HS-5 (cell line): Measurements from ENCODE around the gene DGKI.

ENCODE experiments used
- DNase-seq: peaks from one replicate; pipeline ENCODE4 v3.0.0-alpha.2; 2012; ENCODE audit warnings: low read depth

The DGKI gene

GRCh38 chr7:137871170-137871915 lies 24.6 kb upstream of the DGKI start:
- no peak for DNase-seq

DNA sequence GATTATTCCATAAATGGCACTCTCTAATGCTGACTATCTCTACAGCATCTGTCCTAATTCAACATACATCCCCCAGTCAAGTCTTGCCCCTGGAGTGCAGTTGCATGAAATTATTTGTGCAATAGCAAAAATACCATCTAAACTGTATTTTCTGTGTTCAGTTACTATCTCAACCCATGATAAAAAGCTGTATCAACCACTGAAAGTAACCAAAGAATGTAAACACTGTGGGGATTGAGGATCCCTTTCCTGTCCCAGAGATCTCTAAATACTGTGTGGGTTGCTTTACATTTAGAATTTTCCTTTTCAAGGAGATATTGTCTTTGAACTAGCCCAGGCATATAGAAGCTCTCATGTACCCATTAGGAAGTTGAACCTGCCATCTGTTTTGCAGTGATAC lies 23.9 kb upstream of the DGKI start:
- no peak for DNase-seq

DNA sequence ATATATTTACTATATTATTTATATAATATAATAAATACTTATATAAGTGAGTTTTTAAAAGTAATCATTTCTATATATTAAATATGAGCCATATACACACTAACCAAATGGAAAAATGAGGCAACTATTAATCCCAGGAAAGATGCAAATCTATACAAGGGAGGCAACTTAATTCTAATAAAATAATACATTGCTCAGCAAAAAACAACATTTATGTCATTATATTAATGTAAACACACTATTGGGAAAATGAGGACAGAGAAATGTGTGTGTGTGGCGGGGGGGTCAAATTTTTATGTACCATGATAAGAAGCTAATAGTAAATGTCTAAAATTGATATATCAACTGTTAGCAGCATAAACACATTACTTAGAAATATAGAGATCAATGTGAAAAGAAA lies 23.3 kb upstream of the DGKI start:
- DNase-seq = no peak

- DNase-seq = no peak
Measured at GRCh38 chr7:137869260-137869659, 22.5 kb upstream of the DGKI start.

DNA sequence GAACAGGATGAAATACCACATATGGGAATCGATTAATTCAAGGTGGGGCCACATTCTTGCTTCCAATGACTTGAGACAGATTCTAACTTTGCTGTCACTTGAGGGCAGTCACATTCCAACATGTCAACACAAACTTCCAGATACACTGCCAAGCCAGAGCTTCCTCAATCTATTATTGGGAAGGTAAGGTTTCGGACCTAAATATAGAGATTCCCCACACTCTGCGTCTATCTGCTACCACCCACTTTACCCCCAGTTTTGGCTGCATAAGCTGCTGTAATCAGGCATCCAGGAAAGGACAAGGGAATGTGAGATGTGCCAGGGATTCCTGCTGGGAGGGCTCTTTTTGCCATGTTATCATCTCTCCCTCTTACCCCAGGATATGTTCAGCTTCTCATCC lies 20.5 kb upstream of the DGKI start:
- no peak for DNase-seq

DNA sequence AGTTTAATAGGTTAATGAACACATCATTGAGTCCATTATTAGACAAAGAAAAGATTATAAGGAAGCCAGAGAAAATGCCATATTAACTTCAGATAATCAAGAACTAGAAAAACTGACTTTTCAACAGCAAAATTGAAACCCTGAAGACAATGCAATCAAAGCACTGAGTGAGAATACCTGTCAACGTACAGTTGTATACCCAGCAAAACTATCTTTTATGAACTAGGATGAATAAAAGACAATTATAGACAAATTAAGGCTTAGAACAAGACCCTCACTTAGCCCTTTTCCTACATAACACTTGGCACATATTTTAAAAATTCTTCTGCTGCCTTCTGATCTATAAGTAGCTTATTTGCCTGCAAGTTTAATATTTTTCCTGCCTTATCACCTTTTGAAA lies 19.0 kb upstream of the DGKI start:
- DNase-seq = no peak

DNA sequence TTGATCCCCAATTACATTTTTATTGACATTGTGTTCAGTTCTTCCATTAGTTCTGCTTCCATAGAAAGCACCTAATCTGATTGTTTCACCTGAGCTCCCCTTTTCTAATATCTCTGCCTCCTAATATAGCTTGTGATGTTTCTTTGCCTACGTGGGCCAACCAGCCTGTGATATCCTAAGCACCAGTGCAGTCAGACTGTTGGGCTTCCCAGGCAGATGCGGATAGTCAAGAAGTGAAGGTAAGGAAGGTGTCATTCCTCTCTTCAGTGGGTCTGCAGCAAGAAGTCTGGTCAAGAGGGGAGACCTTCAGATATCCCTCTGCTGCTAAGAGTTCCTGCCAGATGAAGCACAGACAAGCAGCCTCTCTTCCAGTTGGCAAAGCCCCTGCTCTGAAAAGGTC lies 16.2 kb upstream of the DGKI start:
- no peak for DNase-seq

DNA sequence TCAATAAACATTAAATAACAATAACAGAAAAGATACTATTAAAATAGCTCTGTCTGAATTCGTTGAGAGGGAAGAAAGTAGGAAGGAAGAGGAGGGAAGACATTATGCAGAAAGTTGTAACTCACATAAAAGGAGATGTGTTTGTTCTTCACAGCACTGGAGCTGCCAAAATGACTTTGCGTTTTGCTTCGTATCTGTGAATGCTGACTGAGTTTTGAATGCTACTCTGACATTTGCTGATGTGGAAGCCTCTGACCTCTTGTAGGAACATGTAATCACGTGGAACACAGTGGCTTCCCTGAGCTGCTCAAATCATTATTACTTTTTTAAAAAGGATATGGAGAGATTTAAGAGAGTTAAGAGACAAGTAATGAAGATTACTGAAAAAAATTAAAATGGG lies 15.6 kb upstream of the DGKI start:
- no peak for DNase-seq

GRCh38 chr7:137860542-137860941 lies 13.8 kb upstream of the DGKI start:
- no peak for DNase-seq

GRCh38 chr7:137853053-137853452 lies 6.3 kb upstream of the DGKI start:
- DNase-seq = no peak

- no peak for DNase-seq
Measured at GRCh38 chr7:137852108-137852507, 5.3 kb upstream of the DGKI start.

DNA sequence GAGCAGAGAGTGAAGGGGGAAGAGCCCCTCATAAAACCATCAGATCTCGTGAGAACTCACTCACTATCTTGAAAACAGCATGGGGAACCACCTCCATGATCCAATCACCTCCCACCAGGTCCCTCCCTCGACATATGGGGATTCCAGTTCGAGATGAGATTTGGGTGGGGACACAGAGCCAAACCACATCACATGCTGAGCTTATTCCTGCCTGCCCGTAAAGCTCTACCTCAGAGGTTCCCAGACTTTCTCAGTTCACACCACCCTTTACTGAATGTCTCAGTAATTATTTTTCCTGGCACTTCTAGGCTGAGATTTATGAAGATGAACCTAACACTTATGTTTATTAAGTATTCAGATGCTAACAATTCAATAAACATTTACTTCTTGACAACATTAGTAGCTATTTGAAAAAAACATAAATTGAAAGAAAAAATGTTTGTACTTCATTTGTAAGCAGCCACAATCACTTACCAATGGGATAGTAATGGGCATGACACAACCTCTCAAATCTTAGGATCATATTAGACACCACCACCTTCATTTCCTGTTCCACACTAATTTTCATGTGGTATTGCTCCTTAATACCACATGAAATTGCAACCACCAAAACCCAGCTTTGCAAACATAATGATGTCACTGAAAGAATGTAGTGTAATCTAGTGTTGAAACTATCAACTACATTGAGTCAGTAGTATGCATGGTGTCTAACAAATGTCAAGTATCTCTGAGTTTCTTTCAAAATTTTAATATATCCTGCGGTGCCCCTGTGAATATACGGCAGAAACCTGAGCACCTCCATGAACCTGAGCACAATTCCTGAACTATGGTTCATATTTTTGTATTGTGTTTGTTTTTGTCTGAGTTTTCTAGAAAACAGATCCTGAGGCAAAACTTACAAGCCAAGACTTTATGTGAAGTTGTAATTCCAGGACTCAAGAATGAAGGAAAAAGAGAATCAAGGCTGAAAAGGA lies 4.5 kb upstream of the DGKI start:
- no peak for DNase-seq

- no peak for DNase-seq
Measured at GRCh38 chr7:137850571-137850970, 3.8 kb upstream of the DGKI start.

- no peak for DNase-seq
Measured at GRCh38 chr7:137848095-137848494, 1.3 kb upstream of the DGKI start.

DNA sequence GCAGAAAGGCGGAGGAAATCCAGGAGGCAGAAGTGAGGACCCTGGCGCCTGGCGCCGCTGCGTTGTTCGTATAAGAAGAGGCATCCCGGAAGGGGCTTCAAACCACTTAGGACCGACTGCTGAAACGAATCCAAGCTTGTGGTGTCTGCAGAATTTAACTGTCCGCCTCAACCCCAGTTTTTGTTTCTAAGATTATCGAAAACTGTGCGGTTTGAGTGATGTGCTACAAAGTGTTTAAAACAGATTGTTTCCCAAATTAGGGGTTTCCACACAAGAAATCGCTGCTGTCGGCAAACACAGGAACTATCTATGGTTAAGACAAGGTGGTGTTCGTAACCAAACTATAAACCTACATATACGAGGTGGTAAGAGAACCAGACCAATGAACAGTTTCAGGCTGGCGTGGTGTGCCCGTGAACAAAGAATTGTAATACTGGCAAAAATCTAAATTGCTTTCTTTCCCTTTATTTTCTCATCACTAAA lies 835 bp upstream of the DGKI start:
- DNase-seq = no peak

- no peak for DNase-seq
Measured at GRCh38 chr7:137846549-137846826, 286 bp downstream of the DGKI start.

DNA sequence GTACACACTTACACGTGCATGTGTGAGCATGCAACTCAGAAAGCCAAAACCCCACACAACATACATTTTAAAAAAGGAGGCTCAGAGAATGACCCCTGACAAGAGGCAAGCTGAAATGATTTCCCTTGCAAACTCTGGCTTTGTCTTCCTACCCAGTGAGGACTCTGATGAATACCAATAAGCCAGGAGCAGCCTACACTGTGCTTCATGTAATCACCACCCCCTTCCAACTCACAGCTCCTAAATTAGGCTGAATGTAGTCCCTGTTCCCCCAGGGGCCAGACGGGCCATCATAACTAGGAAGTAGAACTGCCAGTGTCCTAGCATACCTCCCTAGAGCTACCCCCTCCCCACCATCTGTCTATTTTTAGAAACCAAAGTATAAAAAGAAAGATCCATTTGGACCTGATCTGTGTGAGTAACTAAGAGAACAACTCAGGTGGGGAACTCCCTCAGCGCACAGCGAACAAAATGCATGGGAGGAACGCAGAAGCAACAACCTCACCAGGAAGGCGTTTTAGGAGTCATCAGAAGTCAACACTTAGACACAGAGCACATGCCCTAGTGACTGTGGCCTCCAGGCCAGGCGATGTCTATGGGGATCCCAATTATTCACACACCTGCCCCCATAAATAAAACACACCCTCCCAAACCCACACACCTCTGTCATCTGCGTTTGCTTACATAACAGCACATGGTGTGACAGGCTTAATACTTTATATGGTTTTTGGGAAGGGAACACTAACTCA lies 1.9 kb downstream of the DGKI start:
- no peak for DNase-seq

DNA sequence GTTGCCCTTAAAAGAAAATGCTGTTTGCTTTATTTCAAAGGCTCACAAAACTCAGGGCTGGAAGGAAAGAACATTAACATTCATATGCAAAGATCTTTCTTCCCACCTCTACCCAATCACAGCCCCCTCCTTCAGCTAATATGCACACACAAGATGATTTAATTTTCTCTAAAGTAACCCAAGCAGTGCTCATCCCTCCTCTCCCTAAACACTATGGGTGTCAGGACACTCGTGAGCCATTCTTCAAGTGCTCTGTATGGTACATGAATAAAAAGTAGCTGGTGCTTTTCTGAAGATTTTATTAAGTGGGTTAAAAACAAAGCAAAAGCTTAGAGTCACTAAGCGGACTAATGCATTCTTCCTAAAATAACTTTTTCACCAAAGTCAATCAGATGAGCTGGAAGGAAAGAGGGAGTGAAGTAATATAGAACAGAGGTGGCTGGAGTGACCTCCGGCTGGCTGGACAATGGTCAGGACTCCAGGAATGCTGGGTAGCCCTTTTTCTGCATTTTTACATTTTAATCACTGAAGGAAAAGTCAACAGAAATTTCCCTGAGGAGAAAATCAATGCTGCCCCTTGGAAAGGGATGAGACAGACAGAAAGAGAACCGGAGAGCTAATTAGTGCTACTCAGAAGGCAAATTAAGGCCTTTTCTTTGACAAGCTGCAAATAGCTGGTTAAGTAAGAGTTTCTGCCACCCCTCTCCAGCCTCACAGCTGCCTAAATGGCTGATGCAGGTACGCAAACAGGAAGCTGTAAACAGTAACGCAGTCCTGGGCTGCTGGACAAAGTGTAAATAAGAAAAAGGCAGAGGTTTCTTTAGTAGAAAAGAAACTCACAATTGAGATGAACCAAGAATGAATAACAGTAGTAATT lies 6.6 kb downstream of the DGKI start:
- no peak for DNase-seq

DNA sequence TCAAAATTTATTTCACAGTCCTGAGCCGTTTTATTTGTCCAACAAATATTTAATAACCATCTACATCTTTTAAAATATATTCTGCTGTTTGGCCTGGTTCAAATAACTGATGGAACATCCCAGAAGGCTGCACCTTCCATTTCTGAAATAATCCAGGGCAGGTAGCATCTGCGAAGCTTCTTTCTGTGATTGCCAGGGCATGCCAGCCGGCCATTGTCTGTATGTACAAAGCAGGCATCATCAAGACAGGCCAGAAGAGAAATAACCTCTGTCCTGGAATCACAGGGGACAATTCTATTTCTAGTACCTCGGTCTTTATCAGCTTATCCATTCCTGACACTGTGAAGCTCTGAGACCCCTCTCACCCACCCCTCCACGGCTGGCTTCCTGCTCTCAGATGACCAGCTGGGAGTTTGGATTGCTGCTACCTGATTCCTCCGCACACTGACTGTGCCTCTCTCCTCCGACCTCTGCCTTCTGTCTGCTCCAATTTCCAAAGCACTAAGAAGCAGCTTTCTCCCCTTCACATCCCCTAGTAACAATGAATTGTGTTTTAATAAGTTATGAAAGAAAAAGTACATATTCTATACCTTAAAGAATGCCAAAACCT lies 8.0 kb downstream of the DGKI start:
- DNase-seq = no peak

DNA sequence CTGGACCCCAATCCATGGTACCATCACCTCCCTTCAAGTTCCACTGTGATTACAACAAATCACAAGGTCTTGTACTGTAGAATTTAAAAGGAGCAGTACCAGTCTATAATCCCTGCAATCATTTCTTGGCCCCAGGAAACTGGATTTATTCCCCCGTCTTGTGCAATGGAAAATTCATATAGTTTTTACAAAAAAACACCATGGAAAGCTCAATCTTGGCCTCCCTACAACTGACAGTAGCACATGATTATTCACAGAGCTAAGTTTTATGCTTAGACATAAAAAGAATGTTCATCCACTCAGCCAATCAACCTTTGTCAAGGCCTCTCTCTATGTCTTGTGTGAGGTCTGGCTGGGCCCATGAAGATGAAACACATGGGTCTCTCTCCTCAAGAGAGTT lies 10.2 kb downstream of the DGKI start:
- DNase-seq = no peak

DNA sequence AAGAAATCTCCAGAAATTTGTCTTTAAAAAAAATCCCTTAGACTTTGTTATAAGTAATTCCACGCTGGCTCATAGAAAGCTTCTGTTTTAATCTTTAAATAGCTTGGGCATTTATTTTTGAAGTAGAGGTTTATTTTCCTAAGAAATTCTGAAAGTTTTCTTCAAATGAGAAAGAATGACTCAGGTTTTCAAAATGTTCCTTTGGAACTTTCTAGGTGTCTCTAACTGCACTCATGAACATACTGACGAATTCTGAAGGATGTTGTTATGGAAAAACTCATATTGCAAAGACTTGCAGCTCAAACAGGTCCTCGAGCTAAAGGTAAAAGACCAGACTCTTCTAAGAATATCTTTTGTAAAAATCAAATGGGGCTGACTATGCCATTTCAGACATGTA lies 10.7 kb downstream of the DGKI start:
- no peak for DNase-seq
